ENCODE measurements around the gene PCDH9.

DNA sequence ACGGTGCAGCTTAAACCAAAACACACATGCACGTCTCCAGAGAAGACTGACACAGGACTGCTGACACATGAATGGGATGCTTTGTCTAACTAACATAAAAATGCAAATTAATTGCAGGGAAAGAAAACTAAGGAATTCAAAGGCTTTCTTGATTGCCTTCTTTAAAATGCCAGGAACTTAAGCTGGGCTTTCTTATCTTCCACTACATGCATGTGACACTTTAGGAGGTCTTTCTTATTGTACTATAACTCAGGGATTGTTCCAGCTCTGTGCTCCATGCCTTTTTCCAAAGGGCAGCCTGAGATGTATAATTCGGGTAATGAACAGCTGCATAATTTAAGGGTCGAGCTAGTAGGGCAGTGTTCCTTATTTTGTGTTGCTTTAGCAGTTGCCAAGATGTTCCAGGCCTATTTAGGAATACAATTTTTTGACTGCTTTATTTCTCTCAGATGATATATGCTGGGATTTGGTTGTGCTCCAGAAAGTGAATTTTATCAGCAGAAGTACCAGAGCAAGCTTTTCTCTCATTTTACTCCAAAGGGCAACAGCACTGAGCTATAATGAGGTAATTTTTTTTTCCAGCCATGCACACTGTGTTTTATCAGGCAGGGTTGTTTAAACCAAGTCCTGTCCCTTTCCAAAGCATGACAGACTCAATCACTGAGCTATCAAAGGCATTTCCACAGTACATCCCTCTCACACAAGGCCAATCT is 885.2 kb downstream of the PCDH9 start:
- TF ChIP-seq, protein P1, sequence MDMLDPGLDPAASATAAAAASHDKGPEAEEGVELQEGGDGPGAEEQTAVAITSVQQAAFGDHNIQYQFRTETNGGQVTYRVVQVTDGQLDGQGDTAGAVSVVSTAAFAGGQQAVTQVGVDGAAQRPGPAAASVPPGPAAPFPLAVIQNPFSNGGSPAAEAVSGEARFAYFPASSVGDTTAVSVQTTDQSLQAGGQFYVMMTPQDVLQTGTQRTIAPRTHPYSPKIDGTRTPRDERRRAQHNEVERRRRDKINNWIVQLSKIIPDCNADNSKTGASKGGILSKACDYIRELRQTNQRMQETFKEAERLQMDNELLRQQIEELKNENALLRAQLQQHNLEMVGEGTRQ (IDR thresholded peaks at IDR 0.05; ENCODE audit: low read depth, low read length) = no peak
- no peak for TF ChIP-seq BHLHE40 (IDR thresholded peaks at IDR 0.05; ENCODE audit: low read depth, low read length)
- TF ChIP-seq, protein P2, sequence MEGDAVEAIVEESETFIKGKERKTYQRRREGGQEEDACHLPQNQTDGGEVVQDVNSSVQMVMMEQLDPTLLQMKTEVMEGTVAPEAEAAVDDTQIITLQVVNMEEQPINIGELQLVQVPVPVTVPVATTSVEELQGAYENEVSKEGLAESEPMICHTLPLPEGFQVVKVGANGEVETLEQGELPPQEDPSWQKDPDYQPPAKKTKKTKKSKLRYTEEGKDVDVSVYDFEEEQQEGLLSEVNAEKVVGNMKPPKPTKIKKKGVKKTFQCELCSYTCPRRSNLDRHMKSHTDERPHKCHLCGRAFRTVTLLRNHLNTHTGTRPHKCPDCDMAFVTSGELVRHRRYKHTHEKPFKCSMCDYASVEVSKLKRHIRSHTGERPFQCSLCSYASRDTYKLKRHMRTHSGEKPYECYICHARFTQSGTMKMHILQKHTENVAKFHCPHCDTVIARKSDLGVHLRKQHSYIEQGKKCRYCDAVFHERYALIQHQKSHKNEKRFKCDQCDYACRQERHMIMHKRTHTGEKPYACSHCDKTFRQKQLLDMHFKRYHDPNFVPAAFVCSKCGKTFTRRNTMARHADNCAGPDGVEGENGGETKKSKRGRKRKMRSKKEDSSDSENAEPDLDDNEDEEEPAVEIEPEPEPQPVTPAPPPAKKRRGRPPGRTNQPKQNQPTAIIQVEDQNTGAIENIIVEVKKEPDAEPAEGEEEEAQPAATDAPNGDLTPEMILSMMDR (conservative IDR thresholded peaks at IDR 0.05; ENCODE audit: low read depth, low read length) = no peak
- no peak for TF ChIP-seq POLR2A (IDR thresholded peaks at IDR 0.05; ENCODE audit: low read depth, low read length)

Measured in IMR-90 (cell line).